DOHH2 (cell line): ENCODE results near the gene EVC2.

Experiments
- EZH2phosphoT487 ChIP-seq: fragments of 200-600 bp; sonication (generic); IDR thresholded peaks from 2 replicates; pipeline ENCODE4 v1.6.1; 2017; ENCODE audit warnings: borderline replicate concordance, mild to moderate bottlenecking, antibody characterized with exemption, low read length, moderate library complexity, mixed read lengths
- TF ChIP-seq, protein P1 (sequence below): fragments of 200-600 bp; sonication (generic); IDR thresholded peaks from one replicate; pipeline ENCODE4 v1.5.1; 2014; ENCODE audit warnings: antibody characterized with exemption, mild to moderate bottlenecking, low read depth, low read length; ENCODE audit not compliant: poor library complexity, severe bottlenecking

DNA sequence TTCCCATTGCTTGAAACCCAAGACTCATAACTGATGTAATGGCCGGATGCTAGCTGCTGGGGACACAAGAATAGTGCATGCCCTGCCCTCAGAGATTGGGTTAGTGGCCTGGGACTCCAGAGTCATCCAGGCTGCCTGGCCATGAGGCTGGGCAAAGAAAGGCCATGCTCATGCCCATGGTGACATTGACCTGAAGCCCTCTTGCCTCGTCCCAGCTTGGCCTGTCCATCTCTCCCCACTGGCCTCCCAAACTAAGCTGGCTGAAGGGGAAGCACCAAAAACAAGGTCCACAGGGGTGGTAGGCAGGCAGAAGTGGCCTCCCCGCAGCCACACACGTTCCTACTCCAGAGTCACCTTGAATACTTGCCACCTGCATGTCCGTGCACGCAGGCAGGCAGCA, 141.8 kb downstream of the EVC2 start:
- TF ChIP-seq, protein P1, sequence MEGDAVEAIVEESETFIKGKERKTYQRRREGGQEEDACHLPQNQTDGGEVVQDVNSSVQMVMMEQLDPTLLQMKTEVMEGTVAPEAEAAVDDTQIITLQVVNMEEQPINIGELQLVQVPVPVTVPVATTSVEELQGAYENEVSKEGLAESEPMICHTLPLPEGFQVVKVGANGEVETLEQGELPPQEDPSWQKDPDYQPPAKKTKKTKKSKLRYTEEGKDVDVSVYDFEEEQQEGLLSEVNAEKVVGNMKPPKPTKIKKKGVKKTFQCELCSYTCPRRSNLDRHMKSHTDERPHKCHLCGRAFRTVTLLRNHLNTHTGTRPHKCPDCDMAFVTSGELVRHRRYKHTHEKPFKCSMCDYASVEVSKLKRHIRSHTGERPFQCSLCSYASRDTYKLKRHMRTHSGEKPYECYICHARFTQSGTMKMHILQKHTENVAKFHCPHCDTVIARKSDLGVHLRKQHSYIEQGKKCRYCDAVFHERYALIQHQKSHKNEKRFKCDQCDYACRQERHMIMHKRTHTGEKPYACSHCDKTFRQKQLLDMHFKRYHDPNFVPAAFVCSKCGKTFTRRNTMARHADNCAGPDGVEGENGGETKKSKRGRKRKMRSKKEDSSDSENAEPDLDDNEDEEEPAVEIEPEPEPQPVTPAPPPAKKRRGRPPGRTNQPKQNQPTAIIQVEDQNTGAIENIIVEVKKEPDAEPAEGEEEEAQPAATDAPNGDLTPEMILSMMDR, result no peak
- TF ChIP-seq EZH2phosphoT487, result no peak
